Suppressor macrophage treated with lipopolysaccharide for 4 hours (primary cell): ENCODE measurements around the gene LAMA5.
"Not testable (repeated sequence)": the region's sequence is repeated elsewhere in the genome, so short reads cannot be mapped to it uniquely, and the experiment has no call there.

Experiments used
- DNase-seq: peaks from one replicate; pipeline ENCODE4 v3.0.0-alpha.2; 2020

Gene LAMA5

GRCh38 chr20:62388839-62389600 lies 21.9 kb upstream of the LAMA5 start:
- no peak for DNase-seq

DNA sequence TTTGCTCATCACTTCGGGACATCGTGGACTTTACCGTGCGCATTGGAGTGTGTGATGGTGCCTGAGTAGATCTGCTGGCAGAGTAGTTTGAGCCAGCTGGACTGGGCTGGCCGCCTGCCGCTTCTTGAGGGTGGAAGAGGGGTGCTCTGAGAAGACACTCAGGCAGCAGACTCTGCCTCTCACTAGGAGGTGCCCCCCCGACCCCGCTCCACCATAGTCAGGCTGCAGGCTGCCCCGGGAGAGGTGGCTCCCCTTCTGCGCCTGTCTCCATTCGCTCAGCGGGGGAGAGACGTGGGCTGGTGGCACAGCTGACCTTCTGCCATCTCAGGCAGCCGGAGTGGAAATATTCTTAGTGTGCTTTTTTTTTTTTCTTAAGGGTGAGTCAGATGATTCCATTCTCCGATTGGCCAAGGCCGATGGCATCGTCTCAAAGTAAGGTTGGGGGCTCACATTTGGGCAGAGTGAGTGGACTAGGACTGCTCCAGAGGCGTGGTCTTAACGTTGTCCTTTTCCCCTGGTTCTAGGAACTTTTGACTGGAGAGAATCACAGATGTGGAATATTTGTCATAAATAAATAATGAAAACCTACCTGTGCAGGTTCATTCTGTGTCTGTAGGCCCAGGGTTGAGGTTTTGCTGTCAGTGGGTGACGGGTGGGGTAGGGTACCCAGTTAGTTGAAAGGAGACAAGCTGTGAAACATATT lies 21.0 kb upstream of the LAMA5 start:
- no peak for DNase-seq

GRCh38 chr20:62387219-62387913 lies 20.3 kb upstream of the LAMA5 start:
- DNase-seq, result no peak

GRCh38 chr20:62386383-62387218 lies 19.5 kb upstream of the LAMA5 start, which contains the start of gene RPS21:
RPS21 (plus strand) TSS chr20:62387103; CDS start chr20:62387339, 236 bp downstream.
- peak; percentile 94 for DNase-seq

GRCh38 chr20:62382306-62383198 lies 15.4 kb upstream of the LAMA5 start:
- DNase-seq, result peak; percentile 72

- no peak for DNase-seq
Observed at GRCh38 chr20:62381842-62382241, 14.7 kb upstream of the LAMA5 start.

GRCh38 chr20:62381202-62381797 lies 14.2 kb upstream of the LAMA5 start:
- peak; percentile 54 for DNase-seq

DNA sequence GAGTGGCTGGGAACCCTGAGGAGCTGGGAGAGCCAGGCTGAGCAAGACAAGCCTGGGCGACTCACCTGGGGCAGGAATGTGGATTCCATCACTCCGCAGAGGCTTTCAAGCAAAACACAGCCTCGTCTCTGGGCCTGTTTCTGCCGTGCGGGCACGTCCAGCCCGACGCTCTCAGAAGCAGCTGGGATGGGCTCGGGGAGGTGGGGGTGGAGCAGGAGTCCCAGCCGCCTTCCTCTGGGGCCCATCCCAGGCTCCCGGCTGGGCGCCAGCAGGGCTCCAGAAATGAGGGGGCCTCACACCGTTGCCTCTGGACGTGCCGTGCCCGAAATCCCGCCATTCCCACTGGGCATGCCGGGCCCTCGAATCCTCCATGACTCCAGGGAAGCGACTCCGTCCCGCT lies 11.1 kb upstream of the LAMA5 start:
- DNase-seq, result no peak

- no peak for DNase-seq
Observed at GRCh38 chr20:62377615-62378178, 10.6 kb upstream of the LAMA5 start.

DNA sequence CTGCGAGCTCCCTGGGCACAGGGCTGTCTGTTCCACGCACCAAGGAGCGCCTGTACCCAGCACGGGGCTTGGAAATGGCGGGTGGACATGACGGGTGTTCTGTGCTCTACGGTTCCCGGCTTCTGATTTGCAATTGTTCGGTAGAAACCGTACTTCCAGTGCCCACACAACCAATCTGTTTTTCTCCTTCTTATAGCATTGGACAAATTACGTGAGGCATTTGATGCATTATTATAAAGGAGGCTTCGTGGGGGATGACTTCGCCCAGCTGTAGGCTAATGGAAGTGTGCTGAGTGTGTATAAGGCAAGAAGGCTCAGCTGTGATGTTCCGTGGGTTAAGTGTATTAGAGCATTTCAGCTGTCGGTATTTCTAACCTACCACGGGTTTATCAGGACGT lies 10.0 kb upstream of the LAMA5 start:
- no peak for DNase-seq

DNA sequence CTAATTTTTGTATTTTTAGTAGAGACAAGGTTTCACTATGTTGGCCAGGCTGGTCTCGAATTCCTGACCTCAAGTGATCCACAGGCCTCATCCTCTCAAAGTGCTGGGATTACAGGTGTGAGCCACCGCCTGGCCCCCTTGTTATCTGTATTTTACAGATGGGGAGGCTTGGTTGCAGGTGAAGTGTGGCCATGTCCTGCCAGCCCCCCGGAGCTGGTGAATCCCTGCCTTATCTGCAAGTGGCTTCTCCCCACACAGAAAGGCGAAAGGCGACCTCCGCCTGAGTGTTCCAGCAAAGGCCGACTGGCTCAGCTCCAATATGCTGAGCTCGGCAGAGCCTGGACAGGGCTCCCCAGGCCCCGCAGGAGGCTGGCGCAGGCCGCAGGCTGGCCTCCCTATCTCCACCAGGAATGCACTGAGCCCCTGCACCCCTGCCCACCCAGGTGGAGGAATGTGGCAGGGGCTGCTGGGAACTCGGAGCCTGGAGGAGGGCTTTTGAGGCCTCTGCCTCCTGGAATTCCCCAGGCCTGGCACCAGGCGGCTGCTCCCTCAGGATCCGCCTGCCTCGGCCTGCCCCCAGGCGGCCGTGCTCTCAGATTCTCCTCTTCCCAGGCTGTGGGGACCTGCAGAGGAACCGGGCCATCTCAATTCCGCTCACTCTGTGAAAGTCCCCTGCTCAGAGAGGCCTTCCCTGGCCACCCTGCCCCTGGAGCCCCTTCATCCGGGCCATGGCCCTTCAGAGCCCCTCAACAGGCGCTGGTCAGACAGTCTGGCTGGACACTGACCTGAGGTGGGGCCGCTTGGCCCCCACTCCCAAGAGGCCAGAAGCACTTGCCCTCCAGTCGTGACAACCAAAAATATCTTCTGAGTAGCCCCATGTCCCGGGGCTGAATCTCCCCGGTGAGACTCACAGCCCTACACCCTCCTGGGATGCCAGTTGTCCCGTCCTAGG lies 9.3 kb upstream of the LAMA5 start:
- no peak for DNase-seq

DNA sequence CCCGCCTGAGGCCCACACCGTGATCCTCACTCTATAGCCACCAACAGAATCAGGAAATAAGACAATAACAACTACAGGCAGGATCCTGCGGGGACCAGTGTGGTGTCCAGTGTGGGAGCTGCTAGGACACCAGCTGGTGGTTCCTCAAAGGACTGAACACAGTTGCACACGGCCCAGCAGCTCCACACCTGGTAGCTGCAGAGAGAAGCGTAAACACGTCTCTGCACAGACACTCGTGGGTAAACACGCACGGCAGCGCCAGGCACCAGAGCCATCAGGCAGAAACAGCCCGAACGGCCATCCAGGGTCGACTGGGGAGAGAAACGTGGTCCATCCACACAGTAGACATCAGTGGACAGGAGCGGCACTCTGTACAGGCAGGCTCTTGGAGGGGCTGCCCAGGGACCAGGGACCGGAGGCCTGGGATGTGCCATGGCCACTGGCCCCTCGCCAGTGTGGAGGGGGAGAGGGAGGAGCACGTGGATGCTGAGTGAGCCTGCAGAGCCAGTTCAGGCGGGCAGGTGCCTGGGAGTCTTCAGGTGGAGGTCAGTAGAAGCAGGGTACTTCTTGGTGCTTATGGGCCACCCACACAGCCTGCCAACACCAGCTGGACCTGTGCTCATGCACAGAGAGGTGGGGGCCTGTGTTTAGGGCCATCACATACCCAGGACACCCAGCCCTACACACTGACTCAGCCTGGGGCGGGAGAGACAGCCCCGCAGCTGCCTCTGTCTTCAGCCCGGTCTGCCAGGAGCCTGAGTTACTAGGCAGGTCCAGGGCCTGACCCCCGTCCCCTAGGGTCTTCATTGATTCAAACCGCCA lies 7.4 kb upstream of the LAMA5 start:
- no peak for DNase-seq

DNA sequence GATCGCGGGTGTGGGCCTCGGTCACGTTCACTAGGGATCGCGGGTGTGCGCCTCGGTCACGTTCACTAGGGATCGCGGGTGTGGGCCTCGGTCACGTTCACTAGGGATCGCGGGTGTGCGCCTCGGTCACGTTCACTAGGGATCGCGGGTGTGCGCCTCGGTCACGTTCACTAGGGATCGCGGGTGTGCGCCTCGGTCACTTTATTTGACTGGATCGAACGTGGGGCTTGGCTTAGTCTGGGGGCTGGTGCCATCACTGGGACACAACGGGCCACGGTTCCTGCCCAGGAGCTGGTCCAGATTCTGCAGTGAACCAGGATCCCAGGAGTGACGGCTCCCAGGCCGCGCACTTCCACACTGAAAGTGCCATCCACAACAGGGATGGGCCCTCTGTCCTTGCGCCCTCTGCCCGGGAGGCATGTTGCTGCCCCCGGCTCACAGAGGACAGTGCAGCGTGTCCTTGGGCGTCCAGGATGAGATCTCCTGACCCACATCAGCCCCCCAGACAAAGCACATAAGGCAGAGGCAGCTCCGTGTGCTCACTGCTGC lies 6.6 kb upstream of the LAMA5 start:
- DNase-seq, result not testable (repeated sequence)

GRCh38 chr20:62372042-62372993 lies 5.2 kb upstream of the LAMA5 start:
- no peak for DNase-seq

GRCh38 chr20:62371588-62372041 lies 4.5 kb upstream of the LAMA5 start:
- no peak for DNase-seq

GRCh38 chr20:62370807-62371587 lies 3.9 kb upstream of the LAMA5 start:
- no peak for DNase-seq
